Parathyroid adenoma (tissue), 2 donors: ENCODE measurements around the gene CRYAB.

Experiments
- H2AFZ ChIP-seq: fragments of 300-600 bp; sonication (generic); one replicate; pipeline ENCODE4 v1.7.0; 2017; ENCODE audit warnings: antibody characterized with exemption, mild to moderate bottlenecking
- H3K27ac ChIP-seq: fragments of 300-600 bp; sonication (generic); one replicate; pipeline ENCODE4 v1.7.0; 2017
- H3K27me3 ChIP-seq: fragments of 300-600 bp; sonication (generic); one replicate; pipeline ENCODE4 v1.7.0; 2017; ENCODE audit warnings: low read length; ENCODE audit not compliant: control insufficient read depth, insufficient read depth
- H3K36me3 ChIP-seq: fragments of 300-600 bp; sonication (generic); one replicate; pipeline ENCODE4 v1.7.0; 2017; ENCODE audit warnings: low read length; ENCODE audit not compliant: control insufficient read depth, insufficient read depth
- H3K4me1 ChIP-seq: fragments of 300-600 bp; sonication (generic); one replicate; pipeline ENCODE4 v1.7.0; 2017; ENCODE audit warnings: control low read depth
- H3K4me2 ChIP-seq: fragments of 300-600 bp; sonication (generic); one replicate; pipeline ENCODE4 v1.7.0; 2017; ENCODE audit warnings: low read length
- H3K4me3 ChIP-seq: fragments of 300-600 bp; sonication (generic); one replicate; pipeline ENCODE4 v1.7.0; 2017; ENCODE audit warnings: low read depth, low read length
- H3K79me2 ChIP-seq: fragments of 300-600 bp; sonication (generic); one replicate; pipeline ENCODE4 v1.7.0; 2017; ENCODE audit warnings: control low read depth
- H3K9ac ChIP-seq: fragments of 300-600 bp; sonication (generic); one replicate; pipeline ENCODE4 v1.7.0; 2017; ENCODE audit warnings: mild to moderate bottlenecking
- H3K9me3 ChIP-seq: fragments of 300-600 bp; sonication (generic); one replicate; pipeline ENCODE4 v1.7.0; 2017; ENCODE audit warnings: low read length; ENCODE audit not compliant: control insufficient read depth
- CTCF ChIP-seq: fragments of 300-600 bp; sonication (generic); IDR thresholded peaks from one replicate; pipeline ENCODE4 v1.7.0; 2017; ENCODE audit warnings: antibody characterized with exemption, mild to moderate bottlenecking
- donor health status: primary hyperparathyroidism.

CRYAB gene

GRCh38 chr11:111944651-111945051 is 33.1 kb upstream of the CRYAB start:
- no peaks in the 10 kb centered on the region for H3K4me1 ChIP-seq
- H3K27me3 ChIP-seq = no peaks in the 10 kb centered on the region
- H3K9me3 ChIP-seq = no peaks in the 10 kb centered on the region
- H3K4me3 ChIP-seq = no peak overlapping the region
- no peaks in the 10 kb centered on the region for H3K79me2 ChIP-seq
- TF ChIP-seq CTCF = no peak
- no peak overlapping the region for H3K9ac ChIP-seq
- peak overlapping the region; percentile 50 for H2AFZ ChIP-seq
- H3K36me3 ChIP-seq = no peaks in the 10 kb centered on the region
- H3K4me2 ChIP-seq = no peak overlapping the region
- no peak overlapping the region for H3K27ac ChIP-seq

- Histone ChIP-seq H3K27ac (no peak overlapping the region), H3K36me3 (no peaks in the 10 kb centered on the region), H3K9me3 (no peaks in the 10 kb centered on the region), H3K4me3 (no peak overlapping the region), H3K4me2 (no peak overlapping the region), H3K4me1 (no peaks in the 10 kb centered on the region), H3K9ac (no peak overlapping the region), H3K27me3 (no peaks in the 10 kb centered on the region), H3K79me2 (no peaks in the 10 kb centered on the region), H2AFZ (peak overlapping the region; percentile 50)
- no peak for TF ChIP-seq CTCF
Measured at GRCh38 chr11:111944139-111944538, 32.6 kb upstream of the CRYAB start.

GRCh38 chr11:111942829-111943228 is 31.3 kb upstream of the CRYAB start:
- no peak for TF ChIP-seq CTCF
- Histone ChIP-seq H2AFZ (no peak overlapping the region), H3K9ac (no peak overlapping the region), H3K4me2 (no peak overlapping the region), H3K79me2 (no peaks in the 10 kb centered on the region), H3K27me3 (no peaks in the 10 kb centered on the region), H3K27ac (no peak overlapping the region), H3K9me3 (no peaks in the 10 kb centered on the region), H3K4me3 (no peak overlapping the region), H3K4me1 (no peaks in the 10 kb centered on the region), H3K36me3 (no peaks in the 10 kb centered on the region)

- Histone ChIP-seq H3K4me3 (no peak overlapping the region), H3K27ac (no peak overlapping the region), H3K79me2 (no peaks in the 10 kb centered on the region), H3K9me3 (no peaks in the 10 kb centered on the region), H3K4me1 (peaks cover 2% of the 10 kb centered on the region), H3K27me3 (no peaks in the 10 kb centered on the region), H2AFZ (no peak overlapping the region), H3K36me3 (no peaks in the 10 kb centered on the region), H3K9ac (no peak overlapping the region), H3K4me2 (no peak overlapping the region)
- no peak for TF ChIP-seq CTCF
Measured at GRCh38 chr11:111941963-111942362, 30.4 kb upstream of the CRYAB start.

GRCh38 chr11:111939836-111940604 is 28.4 kb upstream of the CRYAB start:
- H3K27ac ChIP-seq = no peak overlapping the region
- no peak overlapping the region for H3K4me3 ChIP-seq
- TF ChIP-seq CTCF = no peak
- H3K4me2 ChIP-seq = no peak overlapping the region
- H3K36me3 ChIP-seq = no peaks in the 10 kb centered on the region
- peaks cover 2% of the 10 kb centered on the region for H3K4me1 ChIP-seq
- no peaks in the 10 kb centered on the region for H3K9me3 ChIP-seq
- H3K9ac ChIP-seq = no peak overlapping the region
- no peak overlapping the region for H2AFZ ChIP-seq
- H3K79me2 ChIP-seq = no peaks in the 10 kb centered on the region
- H3K27me3 ChIP-seq = no peaks in the 10 kb centered on the region
